ENCODE results near the gene UMAD1.
A peak's percentile ranks its signal among the peaks of the same experiment; 100 is the strongest.

UMAD1 gene

GRCh38 chr7:7920481-7920880 lies 279.9 kb downstream of the UMAD1 start:
- Histone ChIP-seq H3K9me3 (replicated peaks; ENCODE audit: insufficient read depth, low read length) (no peaks in the 10 kb centered on the region), H3F3A (ENCODE audit: insufficient read depth, low read length) (peaks cover 32% of the 10 kb centered on the region), H2AFZ (ENCODE audit: low read length) (no peak overlapping the region), H3K4me2 (ENCODE audit: low read depth, low read length) (peak overlapping the region; percentile 46), H3K79me2 (ENCODE audit: low read length) (no peaks in the 10 kb centered on the region), H3K27ac (ENCODE audit: low read length) (peak overlapping the region; percentile 81), H3K4me3 (ENCODE audit: low read length) (no peak overlapping the region; the same call in 1 of the 2 replicates), H3K27me3 (replicated peaks; ENCODE audit: insufficient read depth, low read length) (no peaks in the 10 kb centered on the region), H3K4me1 (ENCODE audit: low read length) (peaks cover 61% of the 10 kb centered on the region), H3K9me2 (replicated peaks; ENCODE audit: insufficient read depth, low read length) (no peaks in the 10 kb centered on the region), H3K36me3 (replicated peaks; ENCODE audit: insufficient read depth, low read length) (no peaks in the 10 kb centered on the region), H4K20me1 (ENCODE audit: insufficient read depth, low read length) (no peaks in the 10 kb centered on the region), H3K9ac (ENCODE audit: low read length) (0 out of 2 replicates have a peak overlapping the region, but pooled peaks have one; percentile 2)
- TF ChIP-seq EZH2 (optimal IDR thresholded peaks at IDR 0.05; ENCODE audit: low read depth, low read length) (no peak), CTCF (IDR thresholded peaks at IDR 0.05; ENCODE audit: low read length) (no peak), EZH2phosphoT487 (IDR thresholded peaks at IDR 0.05; ENCODE audit: low read length) (no peak)
- DNase-seq: peak; percentile 97

DNA sequence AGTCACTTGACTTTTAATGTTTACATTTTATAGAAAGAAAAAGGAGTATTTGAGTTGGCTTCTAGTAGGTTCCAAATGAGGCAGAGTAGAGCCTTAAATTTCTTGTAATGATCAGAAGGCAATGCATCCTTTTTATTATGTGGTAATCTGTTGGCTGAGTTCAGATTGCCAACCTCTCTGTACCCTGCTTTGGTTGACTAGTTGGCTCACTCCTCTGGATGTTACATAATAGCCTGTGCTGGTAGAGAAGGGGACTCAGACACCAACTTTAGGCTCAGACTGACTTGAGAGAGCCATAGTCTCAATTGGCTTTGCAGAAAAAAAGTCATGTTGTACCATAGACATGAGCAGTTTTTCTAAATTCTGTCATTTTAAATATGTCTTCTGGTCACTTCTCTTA lies 281.3 kb downstream of the UMAD1 start:
- DNase-seq: no peak
- no peaks in the 10 kb centered on the region for H3K36me3 ChIP-seq (replicated peaks; ENCODE audit: insufficient read depth, low read length)
- H2AFZ ChIP-seq (ENCODE audit: low read length): 0 out of 2 replicates have a peak overlapping the region, but pooled peaks have one; percentile 2
- no peaks in the 10 kb centered on the region for H3K9me3 ChIP-seq (replicated peaks; ENCODE audit: insufficient read depth, low read length)
- H3K9ac ChIP-seq (ENCODE audit: low read length): no peak overlapping the region
- H3K4me1 ChIP-seq (ENCODE audit: low read length): peaks cover 61% of the 10 kb centered on the region
- H3K27me3 ChIP-seq (replicated peaks; ENCODE audit: insufficient read depth, low read length): no peaks in the 10 kb centered on the region
- no peaks in the 10 kb centered on the region for H3K9me2 ChIP-seq (replicated peaks; ENCODE audit: insufficient read depth, low read length)
- no peaks in the 10 kb centered on the region for H3K79me2 ChIP-seq (ENCODE audit: low read length)
- H3K4me3 ChIP-seq (ENCODE audit: low read length): no peak overlapping the region
- no peaks in the 10 kb centered on the region for H4K20me1 ChIP-seq (ENCODE audit: insufficient read depth, low read length)
- H3F3A ChIP-seq (ENCODE audit: insufficient read depth, low read length): peaks cover 32% of the 10 kb centered on the region
- TF ChIP-seq CTCF (IDR thresholded peaks at IDR 0.05; ENCODE audit: low read length): no peak
- TF ChIP-seq EZH2 (optimal IDR thresholded peaks at IDR 0.05; ENCODE audit: low read depth, low read length): no peak
- no peak for TF ChIP-seq EZH2phosphoT487 (IDR thresholded peaks at IDR 0.05; ENCODE audit: low read length)
- H3K4me2 ChIP-seq (ENCODE audit: low read depth, low read length): 0 out of 2 replicates have a peak overlapping the region, but pooled peaks have one; percentile 14
- H3K27ac ChIP-seq (ENCODE audit: low read length): peak overlapping the region; percentile 64; the same call in 1 of the 2 replicates

DNA sequence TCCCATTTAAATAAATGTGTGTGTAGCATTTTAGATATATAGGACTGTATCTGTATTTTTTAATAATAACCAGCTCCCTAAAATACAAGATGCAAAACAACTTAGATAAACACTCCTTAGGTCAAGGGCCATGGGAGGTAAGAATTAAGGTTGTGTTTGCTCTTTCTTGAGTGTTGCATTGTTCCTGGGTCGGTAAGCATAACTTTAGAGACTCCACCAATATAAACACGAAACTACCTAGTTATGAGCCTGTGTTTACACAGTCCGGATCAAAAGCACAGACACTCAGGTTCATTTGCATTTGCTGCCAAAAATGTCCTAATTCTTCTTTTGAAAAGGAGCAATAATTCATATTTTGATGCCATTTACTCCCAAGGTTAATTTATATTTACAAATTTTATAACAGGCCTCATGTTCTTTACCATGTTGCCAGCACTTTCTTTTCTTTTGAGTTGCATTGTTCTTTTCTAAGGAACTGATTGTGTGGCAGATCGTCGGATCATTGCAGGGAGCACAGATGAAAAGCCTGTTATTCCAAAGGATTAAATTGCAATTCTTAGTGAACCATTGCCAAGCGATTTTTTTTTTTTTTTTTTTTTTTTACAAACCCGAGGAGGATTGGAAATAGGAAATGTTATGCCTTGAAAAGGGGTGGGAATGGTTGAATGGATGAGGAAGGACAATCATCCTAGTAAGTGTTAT lies 282.3 kb downstream of the UMAD1 start:
- peak overlapping the region; percentile 4 for H3K4me3 ChIP-seq (ENCODE audit: low read length)
- peaks cover 32% of the 10 kb centered on the region for H3F3A ChIP-seq (ENCODE audit: insufficient read depth, low read length)
- peaks cover 61% of the 10 kb centered on the region for H3K4me1 ChIP-seq (ENCODE audit: low read length)
- H3K79me2 ChIP-seq (ENCODE audit: low read length): no peaks in the 10 kb centered on the region
- peak; percentile 67 for DNase-seq
- peak overlapping the region; percentile 64 for H3K27ac ChIP-seq (ENCODE audit: low read length)
- H3K4me2 ChIP-seq (ENCODE audit: low read depth, low read length): peak overlapping the region; percentile 65
- TF ChIP-seq EZH2 (optimal IDR thresholded peaks at IDR 0.05; ENCODE audit: low read depth, low read length): no peak
- no peak for TF ChIP-seq EZH2phosphoT487 (IDR thresholded peaks at IDR 0.05; ENCODE audit: low read length)
- TF ChIP-seq CTCF (IDR thresholded peaks at IDR 0.05; ENCODE audit: low read length): no peak
- no peaks in the 10 kb centered on the region for H4K20me1 ChIP-seq (ENCODE audit: insufficient read depth, low read length)
- 0 out of 2 replicates have a peak overlapping the region, but pooled peaks have one; percentile 7 for H3K9ac ChIP-seq (ENCODE audit: low read length)
- H3K27me3 ChIP-seq (replicated peaks; ENCODE audit: insufficient read depth, low read length): no peaks in the 10 kb centered on the region
- peak overlapping the region; percentile 2; the same call in 1 of the 2 replicates for H2AFZ ChIP-seq (ENCODE audit: low read length)
- no peaks in the 10 kb centered on the region for H3K9me2 ChIP-seq (replicated peaks; ENCODE audit: insufficient read depth, low read length)
- H3K9me3 ChIP-seq (replicated peaks; ENCODE audit: insufficient read depth, low read length): no peaks in the 10 kb centered on the region
- no peaks in the 10 kb centered on the region for H3K36me3 ChIP-seq (replicated peaks; ENCODE audit: insufficient read depth, low read length)

All from MM.1S (cell line).